RWPE1 (cell line): Measurements from ENCODE around the gene SH3PXD2A.

ENCODE experiments used
- CTCF ChIA-PET: fragments of 350-600 bp; sonication (Branson Sonifier 250); formaldehyde crosslinking; extraction: SDS; loops from one replicate; lab custom pipeline; 2021; lab: Yijun Ruan, JAX
- POLR2A ChIA-PET: fragments of 400-600 bp; formaldehyde crosslinking; extraction: SDS; loops from one replicate; lab custom pipeline; 2020; ENCODE audit warnings: antibody characterized with exemption; ENCODE audit not compliant: low non-redundant PET; lab: Yijun Ruan, JAX
- DNase-seq: peaks from one replicate; pipeline ENCODE4 v3.0.0; 2012; ENCODE audit warnings: low spot score
- H3K27ac ChIP-seq: fragments of 450-650 bp; 2 replicates; pipeline ENCODE4 v1.5.1; 2017
- TF ChIP-seq, protein P1 (sequence below): fragments of 450-650 bp; conservative IDR thresholded peaks from 2 replicates; pipeline ENCODE4 v1.5.1; 2017; ENCODE audit warnings: low read depth, mild to moderate bottlenecking

Gene SH3PXD2A

GRCh38 chr10:103679096-103679790 lies 176.1 kb downstream of the SH3PXD2A start:
- ChIA-PET CTCF (interaction anchor here (0.6 kb wide), 1 partner anchor 186 kb away, joined by 4 read pairs; the partner anchor contains the start of gene NEURL1), POLR2A (no interaction called here)
- peak overlapping the region; percentile 90 for H3K27ac ChIP-seq
- no peak for DNase-seq
- TF ChIP-seq, protein P1, sequence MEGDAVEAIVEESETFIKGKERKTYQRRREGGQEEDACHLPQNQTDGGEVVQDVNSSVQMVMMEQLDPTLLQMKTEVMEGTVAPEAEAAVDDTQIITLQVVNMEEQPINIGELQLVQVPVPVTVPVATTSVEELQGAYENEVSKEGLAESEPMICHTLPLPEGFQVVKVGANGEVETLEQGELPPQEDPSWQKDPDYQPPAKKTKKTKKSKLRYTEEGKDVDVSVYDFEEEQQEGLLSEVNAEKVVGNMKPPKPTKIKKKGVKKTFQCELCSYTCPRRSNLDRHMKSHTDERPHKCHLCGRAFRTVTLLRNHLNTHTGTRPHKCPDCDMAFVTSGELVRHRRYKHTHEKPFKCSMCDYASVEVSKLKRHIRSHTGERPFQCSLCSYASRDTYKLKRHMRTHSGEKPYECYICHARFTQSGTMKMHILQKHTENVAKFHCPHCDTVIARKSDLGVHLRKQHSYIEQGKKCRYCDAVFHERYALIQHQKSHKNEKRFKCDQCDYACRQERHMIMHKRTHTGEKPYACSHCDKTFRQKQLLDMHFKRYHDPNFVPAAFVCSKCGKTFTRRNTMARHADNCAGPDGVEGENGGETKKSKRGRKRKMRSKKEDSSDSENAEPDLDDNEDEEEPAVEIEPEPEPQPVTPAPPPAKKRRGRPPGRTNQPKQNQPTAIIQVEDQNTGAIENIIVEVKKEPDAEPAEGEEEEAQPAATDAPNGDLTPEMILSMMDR: no peak

DNA sequence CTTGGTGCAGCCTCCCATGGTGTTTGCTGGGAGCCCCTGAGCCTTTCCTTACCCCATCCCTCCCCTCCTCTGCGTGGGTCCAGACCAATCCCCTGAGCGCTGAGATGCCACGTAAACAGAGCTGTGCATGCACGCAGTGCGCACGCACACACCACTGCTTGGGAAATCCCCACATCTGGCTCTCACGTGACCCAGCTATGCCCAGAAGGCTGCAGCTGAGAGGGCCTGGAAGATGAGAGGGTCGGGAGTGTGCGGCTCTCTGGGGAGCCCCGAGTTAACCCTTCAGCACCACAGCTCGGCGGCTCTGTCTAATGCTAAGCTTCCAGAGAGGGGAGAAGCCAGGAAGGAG lies 177.2 kb downstream of the SH3PXD2A start:
- peak overlapping the region; percentile 90 for H3K27ac ChIP-seq
- no peak for DNase-seq
- ChIA-PET POLR2A (no interaction called here), CTCF (no interaction called here)
- TF ChIP-seq, protein P1: no peak

GRCh38 chr10:103677486-103678177 lies 177.7 kb downstream of the SH3PXD2A start:
- peak overlapping the region; percentile 90 for H3K27ac ChIP-seq
- POLR2A ChIA-PET: no interaction called here
- CTCF ChIA-PET: no interaction called here
- DNase-seq: no peak
- TF ChIP-seq, protein P1: no peak

DNA sequence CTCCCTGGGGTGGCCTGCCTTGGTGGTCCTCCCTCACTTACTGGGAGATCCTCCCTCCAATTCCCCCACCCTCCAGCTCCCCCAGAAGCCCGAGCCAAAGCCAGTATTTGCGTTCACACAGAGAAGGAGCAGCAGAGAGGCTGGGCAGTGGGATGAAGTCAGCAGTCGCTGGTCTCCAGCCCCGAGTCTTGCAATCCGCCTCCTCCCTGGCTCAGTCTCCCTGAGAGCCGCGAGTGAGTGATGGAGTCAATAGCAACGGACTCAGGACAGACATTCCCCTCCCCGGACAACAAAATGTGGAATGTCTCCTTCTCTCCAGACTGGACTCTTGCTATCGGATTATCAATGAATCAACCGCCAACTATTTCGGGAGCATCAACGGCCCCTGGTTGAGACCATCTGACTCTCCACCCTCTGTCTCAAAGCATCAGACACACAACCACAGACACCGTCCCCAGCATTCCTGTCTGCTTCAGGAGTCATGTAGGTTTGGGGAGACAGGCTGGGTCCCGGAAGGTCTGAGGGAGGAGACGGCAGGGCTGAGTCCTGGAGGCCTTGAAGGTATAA lies 178.4 kb downstream of the SH3PXD2A start:
- TF ChIP-seq, protein P1: no peak
- CTCF ChIA-PET: interaction anchor here (1.3 kb wide), 1 partner anchor 10 kb away, joined by 10 read pairs; no protein-coding TSS in a partner anchor
- peak; percentile 62 for DNase-seq
- POLR2A ChIA-PET: interaction anchor here (0.9 kb wide), 1 partner anchor 10 kb away, joined by 3 read pairs; no protein-coding TSS in a partner anchor
- H3K27ac ChIP-seq: peak overlapping the region; percentile 90

GRCh38 chr10:103676058-103676785 lies 179.2 kb downstream of the SH3PXD2A start:
- POLR2A ChIA-PET: interaction anchor here (0.6 to 0.9 kb wide), 2 partner anchors 9 to 307 kb away, joined by 3 to 4 read pairs; no protein-coding TSS in a partner anchor
- H3K27ac ChIP-seq: peak overlapping the region; percentile 90
- peak; percentile 96 for DNase-seq
- CTCF ChIA-PET: interaction anchor here (1.3 kb wide), 1 partner anchor 10 kb away, joined by 10 read pairs; no protein-coding TSS in a partner anchor
- TF ChIP-seq, protein P1: no peak
